HepG2 (cell line): Measurements from ENCODE around the gene SEC14L1. TPM values are rescaled to one million over a fixed set of nuclear protein-coding genes. Genes with fewer than 3 reads are reported as not detected.

Experiments used
- CREB1 ChIP-seq, 2 experiments: fragments of 450-650 bp in 1 of 2; IDR thresholded peaks; 2 replicates each; pipeline ENCODE4 v1.6.1; 2016 to 2017; ENCODE audit warnings: control low read depth in 1 of 2, mild to moderate bottlenecking in 1 of 2, missing compliant biosample characterization in 1 of 2, missing genetic modification characterization in 1 of 2
- ELK4 ChIP-seq: sonication (generic); formaldehyde crosslinking; IDR thresholded peaks from 2 replicates; pipeline ENCODE4 v1.9.0; 2021; ENCODE audit warnings: missing genetic modification reagents, borderline replicate concordance
- HNRNPUL1 ChIP-seq: fragments of 200-400 bp; formaldehyde crosslinking; IDR thresholded peaks from 2 replicates; pipeline ENCODE4 v1.6.1; 2017; ENCODE audit warnings: low read depth, mild to moderate bottlenecking, low read length, moderate library complexity
- KLF16 ChIP-seq, 2 experiments: sonication (generic) in 1 of 2; formaldehyde crosslinking in 1 of 2; IDR thresholded peaks; 2 replicates each; pipeline versions ENCODE4 v1.6.1 to v1.8.0; 2016 to 2023; ENCODE audit warnings: missing genetic modification reagents in 2 of 2, missing compliant biosample characterization in 1 of 2
- NR0B2 ChIP-seq: sonication (generic); formaldehyde crosslinking; IDR thresholded peaks from 2 replicates; pipeline ENCODE4 v1.4.0; 2020; ENCODE audit warnings: mild to moderate bottlenecking, missing genetic modification reagents
- RBM39 ChIP-seq: fragments of 200-400 bp; formaldehyde crosslinking; IDR thresholded peaks from one replicate; pipeline ENCODE4 v1.6.1; 2018; ENCODE audit warnings: antibody characterized with exemption, mild to moderate bottlenecking, low read depth, low read length; ENCODE audit not compliant: poor library complexity, severe bottlenecking
- SP140L ChIP-seq: sonication (generic); formaldehyde crosslinking; IDR thresholded peaks from 2 replicates; pipeline ENCODE4 v1.4.0; 2020; ENCODE audit warnings: missing genetic modification reagents, borderline replicate concordance
- ZFP37 ChIP-seq: sonication (generic); formaldehyde crosslinking; IDR thresholded peaks from 2 replicates; pipeline ENCODE4 v1.4.0; 2020; ENCODE audit warnings: missing genetic modification reagents, borderline replicate concordance
- ZNF17 ChIP-seq: sonication (generic); formaldehyde crosslinking; IDR thresholded peaks from 2 replicates; pipeline ENCODE4 v1.5.0; 2020; ENCODE audit warnings: mild to moderate bottlenecking, missing genetic modification reagents
- ZNF276 ChIP-seq: sonication (generic); formaldehyde crosslinking; IDR thresholded peaks from 2 replicates; pipeline ENCODE4 v1.4.0; 2020; ENCODE audit warnings: mild to moderate bottlenecking, low read depth, missing genetic modification reagents
- ZNF546 ChIP-seq: sonication (generic); formaldehyde crosslinking; conservative IDR thresholded peaks from 2 replicates; pipeline ENCODE4 v1.8.1; 2023; ENCODE audit warnings: mild to moderate bottlenecking, missing genetic modification reagents
- ZNF670 ChIP-seq: sonication (generic); formaldehyde crosslinking; IDR thresholded peaks from 2 replicates; pipeline ENCODE4 v1.8.0; 2022; ENCODE audit warnings: mild to moderate bottlenecking, missing genetic modification reagents, borderline replicate concordance
- ZNF75D ChIP-seq: sonication (generic); formaldehyde crosslinking; IDR thresholded peaks from 2 replicates; pipeline ENCODE4 v1.8.1; 2023; ENCODE audit warnings: missing genetic modification reagents, mild to moderate bottlenecking, borderline replicate concordance
- ZNF816 ChIP-seq: sonication (generic); formaldehyde crosslinking; IDR thresholded peaks from 2 replicates; pipeline ENCODE4 v1.8.0; 2022; ENCODE audit warnings: missing genetic modification reagents, mild to moderate bottlenecking, borderline replicate concordance
- polyA plus RNA-seq, 8 experiments: library from polyadenylated mRNA; depleted of rRNA in 3 of 8; stranded (reverse) in 7 of 8; unstranded in 1 of 8; fragments of >200 nt; fragmentation: Illumina TruSeq in 4 of 8; extraction: Trizol in 4 of 8; gene quantifications; 2 replicates each; pipeline versions ENCODE4 v1.2.1 to v1.2.3, GENCODE V29; 2011 to 2016; ENCODE audit warnings: low read depth in 4 of 8, missing spikeins in 1 of 8, mixed read lengths in 1 of 8; ENCODE audit not compliant: insufficient read depth in 1 of 8
- total RNA-seq, 5 experiments: library from RNA; depleted of rRNA; stranded (reverse); fragments of >200 nt; fragmentation: Illumina TruSeq; extraction: Trizol; gene quantifications; 2 replicates each; pipeline ENCODE4 v1.2.3, GENCODE V29; 2016; ENCODE audit warnings: low read depth in 1 of 5
- TF ChIP-seq, protein P1 (sequence below): sonication (generic); formaldehyde crosslinking; IDR thresholded peaks from 2 replicates; pipeline ENCODE4 v1.5.0; 2020; ENCODE audit warnings: missing genetic modification reagents
- TF ChIP-seq, protein P2 (sequence below): sonication (generic); formaldehyde crosslinking; IDR thresholded peaks from 2 replicates; pipeline ENCODE4 v1.5.0; 2020; ENCODE audit warnings: missing genetic modification reagents
- TF ChIP-seq, protein P3 (sequence below): sonication (generic); formaldehyde crosslinking; IDR thresholded peaks from 2 replicates; pipeline ENCODE4 v1.8.0; 2022; ENCODE audit warnings: missing genetic modification reagents, mild to moderate bottlenecking, inconsistent platforms, borderline replicate concordance

The SEC14L1 gene
- total and polyA plus RNA-seq, 2 of the 13 experiments (the other 11 are each of a cell fraction or from before 2014, with no cell fraction given) = 26.3 to 43.9 TPM

DNA sequence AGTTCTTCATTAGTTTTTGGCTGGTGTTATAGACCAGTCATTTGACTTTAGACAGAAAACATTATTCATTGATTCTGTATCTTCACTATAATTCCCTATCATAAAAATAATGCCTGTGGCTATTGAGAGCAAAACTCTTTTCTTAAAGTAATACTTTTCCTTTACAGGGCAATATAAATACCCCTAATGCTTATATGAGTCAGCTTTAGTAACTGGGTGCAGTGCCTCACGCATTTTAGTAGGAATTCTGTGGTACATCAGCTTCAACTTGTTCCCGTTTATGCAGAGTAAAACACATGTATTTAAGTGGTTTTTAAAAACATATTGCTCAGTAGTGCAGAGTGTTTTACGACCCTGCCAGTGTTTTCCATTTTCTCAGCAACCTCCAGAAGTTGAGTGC, 68.1 kb downstream of the SEC14L1 start (continued):
- TF ChIP-seq, protein P1, sequence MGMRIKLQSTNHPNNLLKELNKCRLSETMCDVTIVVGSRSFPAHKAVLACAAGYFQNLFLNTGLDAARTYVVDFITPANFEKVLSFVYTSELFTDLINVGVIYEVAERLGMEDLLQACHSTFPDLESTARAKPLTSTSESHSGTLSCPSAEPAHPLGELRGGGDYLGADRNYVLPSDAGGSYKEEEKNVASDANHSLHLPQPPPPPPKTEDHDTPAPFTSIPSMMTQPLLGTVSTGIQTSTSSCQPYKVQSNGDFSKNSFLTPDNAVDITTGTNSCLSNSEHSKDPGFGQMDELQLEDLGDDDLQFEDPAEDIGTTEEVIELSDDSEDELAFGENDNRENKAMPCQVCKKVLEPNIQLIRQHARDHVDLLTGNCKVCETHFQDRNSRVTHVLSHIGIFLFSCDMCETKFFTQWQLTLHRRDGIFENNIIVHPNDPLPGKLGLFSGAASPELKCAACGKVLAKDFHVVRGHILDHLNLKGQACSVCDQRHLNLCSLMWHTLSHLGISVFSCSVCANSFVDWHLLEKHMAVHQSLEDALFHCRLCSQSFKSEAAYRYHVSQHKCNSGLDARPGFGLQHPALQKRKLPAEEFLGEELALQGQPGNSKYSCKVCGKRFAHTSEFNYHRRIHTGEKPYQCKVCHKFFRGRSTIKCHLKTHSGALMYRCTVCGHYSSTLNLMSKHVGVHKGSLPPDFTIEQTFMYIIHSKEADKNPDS (CRISPR knock-in tag) = no peak
- TF ChIP-seq KLF16 (CRISPR knock-in tag; IDR thresholded peaks at IDR 0.05) (no peak), HNRNPUL1 (no peak), ZNF276 (CRISPR knock-in tag) (no peak), ZNF546 (CRISPR knock-in tag) (no peak), RBM39 (no peak), ZFP37 (CRISPR knock-in tag) (no peak), ZNF816 (CRISPR knock-in tag) (peak; percentile 86; the same call in 1 of the 2 replicates), ZNF17 (no peak), NR0B2 (CRISPR knock-in tag) (no peak), ZNF670 (0 out of 2 replicates have a peak, but pooled peaks have one; percentile 33), SP140L (CRISPR knock-in tag) (no peak), ZNF75D (CRISPR knock-in tag) (no peak), ELK4 (no peak), CREB1 (IDR thresholded peaks at IDR 0.05) (no peak), CREB1 (CRISPR knock-in tag; IDR thresholded peaks at IDR 0.05) (no peak)
- TF ChIP-seq, protein P2, sequence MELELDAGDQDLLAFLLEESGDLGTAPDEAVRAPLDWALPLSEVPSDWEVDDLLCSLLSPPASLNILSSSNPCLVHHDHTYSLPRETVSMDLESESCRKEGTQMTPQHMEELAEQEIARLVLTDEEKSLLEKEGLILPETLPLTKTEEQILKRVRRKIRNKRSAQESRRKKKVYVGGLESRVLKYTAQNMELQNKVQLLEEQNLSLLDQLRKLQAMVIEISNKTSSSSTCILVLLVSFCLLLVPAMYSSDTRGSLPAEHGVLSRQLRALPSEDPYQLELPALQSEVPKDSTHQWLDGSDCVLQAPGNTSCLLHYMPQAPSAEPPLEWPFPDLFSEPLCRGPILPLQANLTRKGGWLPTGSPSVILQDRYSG = no peak
- TF ChIP-seq, protein P3, sequence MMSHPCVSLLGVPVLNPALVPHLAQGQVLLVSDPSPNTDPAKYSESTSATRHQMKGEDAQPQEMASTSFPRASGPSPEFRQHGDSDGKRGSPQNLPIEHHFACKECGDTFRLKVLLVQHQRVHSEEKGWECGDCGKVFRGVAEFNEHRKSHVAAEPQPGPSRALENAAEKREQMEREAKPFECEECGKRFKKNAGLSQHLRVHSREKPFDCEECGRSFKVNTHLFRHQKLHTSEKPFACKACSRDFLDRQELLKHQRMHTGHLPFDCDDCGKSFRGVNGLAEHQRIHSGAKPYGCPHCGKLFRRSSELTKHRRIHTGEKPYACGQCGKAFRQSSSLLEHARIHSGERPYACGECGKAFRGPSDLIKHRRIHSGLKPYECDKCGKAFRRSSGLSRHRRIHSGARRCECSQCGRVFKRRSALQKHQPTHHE (CRISPR knock-in tag) = no peak
